Natural killer cell (primary cell): ENCODE data around the gene WDR3. TPM values are rescaled to one million over a fixed set of nuclear protein-coding genes. Genes with fewer than 3 reads are reported as not detected.
A peak's percentile ranks its signal among the peaks of the same experiment; 100 is the strongest.

ENCODE experiments used
- ATAC-seq, 3 donors: fragments of 150-1000 bp in 2 of 3; fragments of 200-7000 bp in 1 of 3; cut with Tn5 transposase; 1 replicate in 1 of 3; 2 replicates in 2 of 3; pipeline ENCODE4 v1.10.0; 2021; ENCODE audit warnings: mild to moderate bottlenecking in 2 of 3, moderate library complexity in 2 of 3
- DNase-seq, 2 donors: peaks; one replicate each; pipeline versions ENCODE4 v3.0.0 to v3.0.0-alpha.2; 2013 to 2021; ENCODE audit warnings: mixed read lengths in 1 of 2
- H3K27ac ChIP-seq: one replicate; pipeline ENCODE4 v1.5.1; 2013; ENCODE audit warnings: mild to moderate bottlenecking, low read length
- H3K27me3 ChIP-seq: one replicate; pipeline ENCODE4 v1.6.1; 2013; ENCODE audit warnings: low read length; ENCODE audit not compliant: control insufficient read depth, insufficient read depth
- H3K36me3 ChIP-seq: one replicate; pipeline ENCODE4 v1.6.1; 2013; ENCODE audit warnings: low read length; ENCODE audit not compliant: control insufficient read depth, insufficient read depth
- H3K4me1 ChIP-seq: one replicate; pipeline ENCODE4 v1.6.1; 2013; ENCODE audit warnings: low read length; ENCODE audit not compliant: control insufficient read depth, insufficient read depth
- H3K4me3 ChIP-seq: one replicate; pipeline ENCODE4 v1.5.1; 2013; ENCODE audit warnings: low read length
- H3K9me3 ChIP-seq: one replicate; pipeline ENCODE4 v1.6.1; 2013; ENCODE audit warnings: low read length; ENCODE audit not compliant: control insufficient read depth, insufficient read depth
- H3K27ac Mint-ChIP-seq, 2 donors: one replicate each; pipeline ENCODE4 v1.8.0; 2022; ENCODE audit warnings: mild to moderate bottlenecking in 2 of 2, mixed read lengths in 2 of 2, moderate library complexity in 1 of 2
- H3K27me3 Mint-ChIP-seq, 2 donors: one replicate each; pipeline ENCODE4 v1.8.0; 2022; ENCODE audit warnings: low read depth in 2 of 2, mixed read lengths in 2 of 2
- H3K36me3 Mint-ChIP-seq: one replicate; pipeline ENCODE4 v1.8.0; 2022; ENCODE audit warnings: mixed read lengths
- H3K4me1 Mint-ChIP-seq, 2 donors: one replicate each; pipeline ENCODE4 v1.8.0; 2022; ENCODE audit warnings: mixed read lengths in 2 of 2
- H3K4me3 Mint-ChIP-seq: one replicate; pipeline ENCODE4 v1.8.0; 2022; ENCODE audit warnings: mild to moderate bottlenecking, moderate library complexity, mixed read lengths
- H3K9me3 Mint-ChIP-seq, 2 donors: one replicate each; pipeline ENCODE4 v1.8.0; 2022; ENCODE audit warnings: mixed read lengths in 2 of 2
- CTCF ChIP-seq: fragments of 200-600 bp; IDR thresholded peaks from one replicate; pipeline ENCODE4 v1.8.0; 2022; ENCODE audit warnings: antibody characterized with exemption
- WGBS: methylation state at CpG from one replicate; pipeline ENCODE4 v1.1.7; 2013; ENCODE audit warnings: missing lambda C conversion rate; ENCODE audit not compliant: insufficient coverage; 5-methylcytosine and 5-hydroxymethylcytosine counted together
- intact Hi-C: fragments of 100-400 bp; cut with micrococcal nuclease; formaldehyde crosslinking; loops from one replicate; pipeline ENCODE4 v1.14.2; 2022
- total RNA-seq, 4 donors: library from RNA; stranded (reverse); fragments of 120-200 nt in 1 of 4; gene quantifications; one replicate each; pipeline versions ENCODE4 v1.2.3 to v1.2.4, GENCODE V29; 2013 to 2022

Gene WDR3
- total RNA-seq, 3 donors from 2014 or later (not counting 1 experiment from before 2014, with no cell fraction given), result 7.2 to 13.0 (median 8.3) TPM

- Histone ChIP-seq H3K36me3 (peaks cover 49% of the 10 kb centered on the region), H3K4me1 (no peaks in the 10 kb centered on the region), H3K27ac (no peak overlapping the region), H3K9me3 (no peaks in the 10 kb centered on the region), H3K27me3 (no peaks in the 10 kb centered on the region), H3K4me3 (no peak overlapping the region)
- no peak for TF ChIP-seq CTCF
- Mint-ChIP-seq H3K4me3 (no peak overlapping the region), H3K9me3 (no peaks in the 10 kb centered on the region), H3K27ac (no peak overlapping the region), H3K27me3 (no peaks in the 10 kb centered on the region), H3K36me3 (peaks cover 16% of the 10 kb centered on the region), H3K4me1 (peaks cover 0 to 5% of the 10 kb centered on the region in 2 donors)
- DNase-seq, result no peak
- WGBS, result 86% methylated on average over 3 of the region's 4 CpGs
- no peak for ATAC-seq
- intact Hi-C loops, result no loop called here
Observed at GRCh38 chr1:117897551-117897950, 32.0 kb upstream of the WDR3 start.

- H3K9me3 Mint-ChIP-seq, result no peaks in the 10 kb centered on the region
- H3K4me3 ChIP-seq, result no peak overlapping the region
- peaks cover 0 to 5% of the 10 kb centered on the region in 2 donors for H3K4me1 Mint-ChIP-seq
- intact Hi-C loops, result no loop called here
- H3K4me1 ChIP-seq, result no peaks in the 10 kb centered on the region
- peak overlapping the region in 1 of 2 donors; percentile 7 for H3K27ac Mint-ChIP-seq
- TF ChIP-seq CTCF, result no peak
- H3K27me3 ChIP-seq, result no peaks in the 10 kb centered on the region
- peaks cover 25% of the 10 kb centered on the region for H3K36me3 Mint-ChIP-seq
- no peaks in the 10 kb centered on the region for H3K9me3 ChIP-seq
- ATAC-seq (no peak), DNase-seq (no peak)
- peaks cover 62% of the 10 kb centered on the region for H3K36me3 ChIP-seq
- H3K27ac ChIP-seq, result no peak overlapping the region
- no peak overlapping the region for H3K4me3 Mint-ChIP-seq
- no CpG with 5 or more reads among the region's 1 CpG for WGBS
- no peaks in the 10 kb centered on the region for H3K27me3 Mint-ChIP-seq
Observed at GRCh38 chr1:117899801-117900200, 29.7 kb upstream of the WDR3 start.

GRCh38 chr1:117902944-117903343, 26.6 kb upstream of the WDR3 start:
- H3K27me3 Mint-ChIP-seq, result no peaks in the 10 kb centered on the region
- H3K36me3 Mint-ChIP-seq, result peaks cover 27% of the 10 kb centered on the region
- intact Hi-C loops, result no loop called here
- TF ChIP-seq CTCF, result no peak
- ATAC-seq (no peak), DNase-seq (no peak)
- Histone ChIP-seq H3K27ac (no peak overlapping the region), H3K4me1 (no peaks in the 10 kb centered on the region), H3K9me3 (no peaks in the 10 kb centered on the region), H3K4me3 (no peak overlapping the region), H3K36me3 (peaks cover 65% of the 10 kb centered on the region), H3K27me3 (no peaks in the 10 kb centered on the region)
- no peak overlapping the region for H3K27ac Mint-ChIP-seq
- no peaks in the 10 kb centered on the region for H3K4me1 Mint-ChIP-seq
- no peak overlapping the region for H3K4me3 Mint-ChIP-seq
- no peaks in the 10 kb centered on the region for H3K9me3 Mint-ChIP-seq
- 100% methylated on average over 4 of the region's 4 CpGs for WGBS

GRCh38 chr1:117904485-117904884, 25.1 kb upstream of the WDR3 start:
- Histone ChIP-seq H3K4me1 (no peaks in the 10 kb centered on the region), H3K36me3 (peaks cover 62% of the 10 kb centered on the region), H3K9me3 (no peaks in the 10 kb centered on the region), H3K4me3 (no peak overlapping the region), H3K27ac (no peak overlapping the region), H3K27me3 (no peaks in the 10 kb centered on the region)
- Mint-ChIP-seq H3K4me1 (no peaks in the 10 kb centered on the region), H3K27me3 (no peaks in the 10 kb centered on the region), H3K36me3 (peaks cover 27% of the 10 kb centered on the region), H3K9me3 (no peaks in the 10 kb centered on the region), H3K27ac (no peak overlapping the region), H3K4me3 (no peak overlapping the region)
- intact Hi-C loops, result no loop called here
- ATAC-seq, result no peak
- no peak for DNase-seq
- 97% methylated on average over 3 of the region's 3 CpGs for WGBS
- TF ChIP-seq CTCF, result no peak
